GM23338 (cell line): ENCODE results near the gene ALDH1B1. TPM values are rescaled to one million over a fixed set of nuclear protein-coding genes. Genes with fewer than 3 reads are reported as not detected.

Source experiments
- ATAC-seq: fragments of 200-7000 bp; cut with Tn5 transposase; 3 replicates; pipeline ENCODE4 v1.9.1; 2020
- DNase-seq: peaks from one replicate; pipeline ENCODE4 v3.0.0-alpha.2; 2015; ENCODE audit warnings: low spot score
- H2AFZ ChIP-seq: fragments of 200-600 bp; sonication (generic); 2 replicates; pipeline ENCODE4 v1.8.0; 2016; ENCODE audit warnings: antibody characterized with exemption, mild to moderate bottlenecking, moderate library complexity
- H3F3A ChIP-seq: fragments of 200-600 bp; sonication (generic); replicated peaks from 2 replicates; pipeline ENCODE4 v1.8.0; 2017; ENCODE audit warnings: antibody characterized with exemption, mixed run types, low read depth
- H3K27ac ChIP-seq: fragments of 200-600 bp; sonication (generic); 2 replicates; pipeline ENCODE4 v1.6.1; 2016; ENCODE audit warnings: low read depth
- H3K27me3 ChIP-seq: fragments of 200-600 bp; sonication (generic); 2 replicates; pipeline ENCODE4 v1.8.0; 2016; ENCODE audit warnings: mild to moderate bottlenecking, mixed run types, moderate library complexity; ENCODE audit not compliant: insufficient read depth
- H3K36me3 ChIP-seq: fragments of 200-600 bp; sonication (generic); 2 replicates; pipeline ENCODE4 v1.8.0; 2016; ENCODE audit warnings: mild to moderate bottlenecking; ENCODE audit not compliant: insufficient read depth
- H3K4me1 ChIP-seq: fragments of 200-600 bp; sonication (generic); 2 replicates; pipeline ENCODE4 v1.8.0; 2016; ENCODE audit warnings: mild to moderate bottlenecking, moderate library complexity; ENCODE audit not compliant: insufficient read depth
- H3K4me2 ChIP-seq: fragments of 200-600 bp; sonication (generic); 2 replicates; pipeline ENCODE4 v1.7.1; 2017; ENCODE audit warnings: mixed run types
- H3K4me3 ChIP-seq: fragments of 200-600 bp; sonication (generic); 2 replicates; pipeline ENCODE4 v1.6.1; 2016; ENCODE audit warnings: mixed run types
- H3K79me2 ChIP-seq: fragments of 200-600 bp; sonication (generic); replicated peaks from 2 replicates; pipeline ENCODE4 v1.8.0; 2017; ENCODE audit warnings: mild to moderate bottlenecking; ENCODE audit not compliant: insufficient read depth
- H3K9me2 ChIP-seq: fragments of 200-600 bp; sonication (generic); 2 replicates; pipeline ENCODE4 v1.8.0; 2017; ENCODE audit not compliant: insufficient read depth
- H4K20me1 ChIP-seq: fragments of 200-600 bp; sonication (generic); replicated peaks from 2 replicates; pipeline ENCODE4 v1.8.0; 2017; ENCODE audit warnings: mild to moderate bottlenecking; ENCODE audit not compliant: insufficient read depth
- H3K27ac Mint-ChIP-seq: 2 replicates; pipeline ENCODE4 v1.8.0; 2020; ENCODE audit warnings: inconsistent platforms, mild to moderate bottlenecking, moderate library complexity, mixed read lengths
- H3K27me3 Mint-ChIP-seq: 3 replicates; pipeline ENCODE4 v1.8.0; 2022; ENCODE audit warnings: low read depth, mild to moderate bottlenecking, moderate library complexity, mixed read lengths, inconsistent platforms; ENCODE audit not compliant: insufficient read depth, poor library complexity
- H3K36me3 Mint-ChIP-seq: 3 replicates; pipeline ENCODE4 v1.8.0; 2021; ENCODE audit warnings: low read depth, mild to moderate bottlenecking, inconsistent platforms, moderate library complexity, mixed read lengths
- H3K4me1 Mint-ChIP-seq: 3 replicates; pipeline ENCODE4 v1.8.0; 2020; ENCODE audit warnings: mild to moderate bottlenecking, inconsistent platforms, mixed read lengths
- H3K4me3 Mint-ChIP-seq: 3 replicates; pipeline ENCODE4 v1.8.0; 2021; ENCODE audit warnings: moderate library complexity, mild to moderate bottlenecking, inconsistent platforms, mixed read lengths
- H3K9me3 Mint-ChIP-seq: 3 replicates; pipeline ENCODE4 v1.8.0; 2020; ENCODE audit warnings: moderate library complexity, mild to moderate bottlenecking, inconsistent platforms, mixed read lengths
- CREB1 ChIP-seq: fragments of 250-450 bp; sonication (Bioruptor Pico); IDR thresholded peaks from 2 replicates; pipeline ENCODE4 v1.5.0; 2020; ENCODE audit warnings: low read depth, mild to moderate bottlenecking, moderate library complexity
- EZH2 ChIP-seq: fragments of 200-600 bp; sonication (generic); IDR thresholded peaks from one replicate; pipeline ENCODE4 v1.8.0; 2017; ENCODE audit warnings: antibody characterized with exemption, mild to moderate bottlenecking, low read depth; ENCODE audit not compliant: unreplicated experiment
- EZH2phosphoT487 ChIP-seq: fragments of 200-600 bp; sonication (generic); IDR thresholded peaks from one replicate; pipeline ENCODE4 v1.8.1; 2018; ENCODE audit warnings: antibody characterized with exemption; ENCODE audit not compliant: unreplicated experiment
- JUNB ChIP-seq: IDR thresholded peaks from one replicate; pipeline ENCODE4 v1.6.1; 2016; ENCODE audit warnings: antibody characterized with exemption; ENCODE audit not compliant: unreplicated experiment
- NANOG ChIP-seq: IDR thresholded peaks from 2 replicates; pipeline ENCODE4 v1.6.1; 2016; ENCODE audit warnings: antibody characterized with exemption, borderline replicate concordance
- POLR2AphosphoS5 ChIP-seq: IDR thresholded peaks from 2 replicates; pipeline ENCODE4 v1.6.1; 2016; ENCODE audit warnings: antibody characterized with exemption, low read depth
- STAT1 ChIP-seq: IDR thresholded peaks from one replicate; pipeline ENCODE4 v1.6.1; 2016; ENCODE audit warnings: antibody characterized with exemption; ENCODE audit not compliant: unreplicated experiment
- ZNF114 ChIP-seq: fragments of 250-450 bp; sonication (Bioruptor Pico); IDR thresholded peaks from 2 replicates; pipeline ENCODE4 v1.5.0; 2020; ENCODE audit warnings: mild to moderate bottlenecking, moderate library complexity
- ZNF331 ChIP-seq: fragments of 250-450 bp; sonication (Bioruptor Pico); IDR thresholded peaks from 2 replicates; pipeline ENCODE4 v1.5.0; 2020; ENCODE audit warnings: low read depth, mild to moderate bottlenecking, moderate library complexity
- polyA plus RNA-seq: library from polyadenylated mRNA; unstranded; fragments of >200 nt; fragmentation: Nextera tagmentation; extraction: Ambion mirVana; gene quantifications from 2 replicates; pipeline ENCODE4 v1.2.1, GENCODE V29; 2016
- total RNA-seq: library from RNA; depleted of rRNA; stranded (reverse); fragments of >200 nt; shearing (Covaris generic); gene quantifications from 2 replicates; pipeline ENCODE4 v1.2.3, GENCODE V29; 2014
- TF ChIP-seq, protein P1 (sequence below): fragments of 250-450 bp; sonication (Bioruptor Pico); IDR thresholded peaks from 2 replicates; pipeline ENCODE4 v1.5.0; 2020; ENCODE audit warnings: mild to moderate bottlenecking, moderate library complexity
- TF ChIP-seq, protein P2 (sequence below), 2 experiments: fragments of 200-600 bp in 1 of 2; sonication (generic) in 1 of 2; conservative IDR thresholded peaks; 2 replicates each; pipeline versions ENCODE4 v1.5.1 to v1.6.1; 2016 to 2017; ENCODE audit warnings: antibody characterized with exemption in 2 of 2, low read depth in 2 of 2, mild to moderate bottlenecking in 2 of 2, moderate library complexity in 1 of 2
- TF ChIP-seq, protein P3 (sequence below): IDR thresholded peaks from 2 replicates; pipeline ENCODE4 v1.6.1; 2016; ENCODE audit warnings: antibody characterized with exemption
- TF ChIP-seq, protein P4 (sequence below): IDR thresholded peaks from one replicate; pipeline ENCODE4 v1.6.1; 2018; ENCODE audit warnings: antibody characterized with exemption; ENCODE audit not compliant: unreplicated experiment

ALDH1B1 gene
- total and polyA plus RNA-seq, 2 experiments from 2014 or later, result 37.5 to 74.8 TPM

DNA sequence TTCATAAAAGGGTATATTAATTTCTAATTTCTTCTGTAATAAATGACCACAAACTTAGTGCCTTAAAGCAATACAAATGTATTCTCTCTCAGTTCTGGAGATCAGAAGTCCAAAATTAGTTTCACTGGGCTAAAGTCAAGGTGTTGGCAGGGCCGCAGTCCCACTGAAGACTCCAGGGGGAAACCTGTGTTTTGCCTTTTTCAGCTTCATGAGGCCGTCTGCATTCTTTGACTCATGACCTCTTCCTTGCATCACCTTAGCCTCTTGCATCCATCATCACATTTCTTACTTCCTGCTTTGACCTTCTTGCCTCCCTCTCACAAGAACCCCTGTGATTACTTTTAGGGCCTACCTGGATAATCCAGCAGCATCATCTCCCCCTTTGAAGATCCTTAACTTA lies 42.0 kb upstream of the ALDH1B1 start:
- H3F3A ChIP-seq, result no peaks in the 10 kb centered on the region
- Mint-ChIP-seq H3K4me1 (peaks cover 36% of the 10 kb centered on the region), H3K27me3 (peaks cover 15% of the 10 kb centered on the region), H3K27ac (no peak overlapping the region), H3K9me3 (no peaks in the 10 kb centered on the region), H3K36me3 (no peaks in the 10 kb centered on the region), H3K4me3 (no peak overlapping the region)
- no peaks in the 10 kb centered on the region for H3K79me2 ChIP-seq
- no peaks in the 10 kb centered on the region for H3K36me3 ChIP-seq
- no peak overlapping the region for H3K4me2 ChIP-seq
- peaks cover 13% of the 10 kb centered on the region for H3K4me1 ChIP-seq
- ATAC-seq (no peak), DNase-seq (no peak)
- no peaks in the 10 kb centered on the region for H4K20me1 ChIP-seq
- no peak for TF ChIP-seq STAT1
- TF ChIP-seq EZH2phosphoT487, result no peak
- no peak for TF ChIP-seq CREB1
- TF ChIP-seq, protein P1, sequence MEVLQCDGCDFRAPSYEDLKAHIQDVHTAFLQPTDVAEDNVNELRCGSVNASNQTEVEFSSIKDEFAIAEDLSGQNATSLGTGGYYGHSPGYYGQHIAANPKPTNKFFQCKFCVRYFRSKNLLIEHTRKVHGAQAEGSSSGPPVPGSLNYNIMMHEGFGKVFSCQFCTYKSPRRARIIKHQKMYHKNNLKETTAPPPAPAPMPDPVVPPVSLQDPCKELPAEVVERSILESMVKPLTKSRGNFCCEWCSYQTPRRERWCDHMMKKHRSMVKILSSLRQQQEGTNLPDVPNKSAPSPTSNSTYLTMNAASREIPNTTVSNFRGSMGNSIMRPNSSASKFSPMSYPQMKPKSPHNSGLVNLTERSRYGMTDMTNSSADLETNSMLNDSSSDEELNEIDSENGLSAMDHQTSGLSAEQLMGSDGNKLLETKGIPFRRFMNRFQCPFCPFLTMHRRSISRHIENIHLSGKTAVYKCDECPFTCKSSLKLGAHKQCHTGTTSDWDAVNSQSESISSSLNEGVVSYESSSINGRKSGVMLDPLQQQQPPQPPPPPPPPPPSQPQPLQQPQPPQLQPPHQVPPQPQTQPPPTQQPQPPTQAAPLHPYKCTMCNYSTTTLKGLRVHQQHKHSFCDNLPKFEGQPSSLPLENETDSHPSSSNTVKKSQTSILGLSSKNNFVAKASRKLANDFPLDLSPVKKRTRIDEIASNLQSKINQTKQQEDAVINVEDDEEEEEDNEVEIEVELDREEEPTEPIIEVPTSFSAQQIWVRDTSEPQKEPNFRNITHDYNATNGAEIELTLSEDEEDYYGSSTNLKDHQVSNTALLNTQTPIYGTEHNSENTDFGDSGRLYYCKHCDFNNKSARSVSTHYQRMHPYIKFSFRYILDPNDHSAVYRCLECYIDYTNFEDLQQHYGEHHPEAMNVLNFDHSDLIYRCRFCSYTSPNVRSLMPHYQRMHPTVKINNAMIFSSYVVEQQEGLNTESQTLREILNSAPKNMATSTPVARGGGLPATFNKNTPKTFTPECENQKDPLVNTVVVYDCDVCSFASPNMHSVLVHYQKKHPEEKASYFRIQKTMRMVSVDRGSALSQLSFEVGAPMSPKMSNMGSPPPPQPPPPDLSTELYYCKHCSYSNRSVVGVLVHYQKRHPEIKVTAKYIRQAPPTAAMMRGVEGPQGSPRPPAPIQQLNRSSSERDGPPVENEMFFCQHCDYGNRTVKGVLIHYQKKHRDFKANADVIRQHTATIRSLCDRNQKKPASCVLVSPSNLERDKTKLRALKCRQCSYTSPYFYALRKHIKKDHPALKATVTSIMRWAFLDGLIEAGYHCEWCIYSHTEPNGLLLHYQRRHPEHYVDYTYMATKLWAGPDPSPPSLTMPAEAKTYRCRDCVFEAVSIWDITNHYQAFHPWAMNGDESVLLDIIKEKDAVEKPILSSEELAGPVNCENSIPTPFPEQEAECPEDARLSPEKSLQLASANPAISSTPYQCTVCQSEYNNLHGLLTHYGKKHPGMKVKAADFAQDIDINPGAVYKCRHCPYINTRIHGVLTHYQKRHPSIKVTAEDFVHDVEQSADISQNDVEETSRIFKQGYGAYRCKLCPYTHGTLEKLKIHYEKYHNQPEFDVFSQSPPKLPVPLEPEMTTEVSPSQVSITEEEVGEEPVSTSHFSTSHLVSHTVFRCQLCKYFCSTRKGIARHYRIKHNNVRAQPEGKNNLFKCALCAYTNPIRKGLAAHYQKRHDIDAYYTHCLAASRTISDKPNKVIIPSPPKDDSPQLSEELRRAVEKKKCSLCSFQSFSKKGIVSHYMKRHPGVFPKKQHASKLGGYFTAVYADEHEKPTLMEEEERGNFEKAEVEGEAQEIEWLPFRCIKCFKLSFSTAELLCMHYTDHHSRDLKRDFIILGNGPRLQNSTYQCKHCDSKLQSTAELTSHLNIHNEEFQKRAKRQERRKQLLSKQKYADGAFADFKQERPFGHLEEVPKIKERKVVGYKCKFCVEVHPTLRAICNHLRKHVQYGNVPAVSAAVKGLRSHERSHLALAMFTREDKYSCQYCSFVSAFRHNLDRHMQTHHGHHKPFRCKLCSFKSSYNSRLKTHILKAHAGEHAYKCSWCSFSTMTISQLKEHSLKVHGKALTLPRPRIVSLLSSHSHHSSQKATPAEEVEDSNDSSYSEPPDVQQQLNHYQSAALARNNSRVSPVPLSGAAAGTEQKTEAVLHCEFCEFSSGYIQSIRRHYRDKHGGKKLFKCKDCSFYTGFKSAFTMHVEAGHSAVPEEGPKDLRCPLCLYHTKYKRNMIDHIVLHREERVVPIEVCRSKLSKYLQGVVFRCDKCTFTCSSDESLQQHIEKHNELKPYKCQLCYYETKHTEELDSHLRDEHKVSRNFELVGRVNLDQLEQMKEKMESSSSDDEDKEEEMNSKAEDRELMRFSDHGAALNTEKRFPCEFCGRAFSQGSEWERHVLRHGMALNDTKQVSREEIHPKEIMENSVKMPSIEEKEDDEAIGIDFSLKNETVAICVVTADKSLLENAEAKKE (CRISPR knock-in tag), result no peak
- TF ChIP-seq, protein P2, sequence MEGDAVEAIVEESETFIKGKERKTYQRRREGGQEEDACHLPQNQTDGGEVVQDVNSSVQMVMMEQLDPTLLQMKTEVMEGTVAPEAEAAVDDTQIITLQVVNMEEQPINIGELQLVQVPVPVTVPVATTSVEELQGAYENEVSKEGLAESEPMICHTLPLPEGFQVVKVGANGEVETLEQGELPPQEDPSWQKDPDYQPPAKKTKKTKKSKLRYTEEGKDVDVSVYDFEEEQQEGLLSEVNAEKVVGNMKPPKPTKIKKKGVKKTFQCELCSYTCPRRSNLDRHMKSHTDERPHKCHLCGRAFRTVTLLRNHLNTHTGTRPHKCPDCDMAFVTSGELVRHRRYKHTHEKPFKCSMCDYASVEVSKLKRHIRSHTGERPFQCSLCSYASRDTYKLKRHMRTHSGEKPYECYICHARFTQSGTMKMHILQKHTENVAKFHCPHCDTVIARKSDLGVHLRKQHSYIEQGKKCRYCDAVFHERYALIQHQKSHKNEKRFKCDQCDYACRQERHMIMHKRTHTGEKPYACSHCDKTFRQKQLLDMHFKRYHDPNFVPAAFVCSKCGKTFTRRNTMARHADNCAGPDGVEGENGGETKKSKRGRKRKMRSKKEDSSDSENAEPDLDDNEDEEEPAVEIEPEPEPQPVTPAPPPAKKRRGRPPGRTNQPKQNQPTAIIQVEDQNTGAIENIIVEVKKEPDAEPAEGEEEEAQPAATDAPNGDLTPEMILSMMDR (conservative IDR thresholded peaks at IDR 0.05; ENCODE audit: low read depth in 2 of 2), result no peak
- no peak for TF ChIP-seq ZNF114 (CRISPR knock-in tag)
- TF ChIP-seq, protein P3, sequence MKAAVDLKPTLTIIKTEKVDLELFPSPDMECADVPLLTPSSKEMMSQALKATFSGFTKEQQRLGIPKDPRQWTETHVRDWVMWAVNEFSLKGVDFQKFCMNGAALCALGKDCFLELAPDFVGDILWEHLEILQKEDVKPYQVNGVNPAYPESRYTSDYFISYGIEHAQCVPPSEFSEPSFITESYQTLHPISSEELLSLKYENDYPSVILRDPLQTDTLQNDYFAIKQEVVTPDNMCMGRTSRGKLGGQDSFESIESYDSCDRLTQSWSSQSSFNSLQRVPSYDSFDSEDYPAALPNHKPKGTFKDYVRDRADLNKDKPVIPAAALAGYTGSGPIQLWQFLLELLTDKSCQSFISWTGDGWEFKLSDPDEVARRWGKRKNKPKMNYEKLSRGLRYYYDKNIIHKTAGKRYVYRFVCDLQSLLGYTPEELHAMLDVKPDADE, result no peak
- no peak for TF ChIP-seq NANOG
- TF ChIP-seq ZNF331 (CRISPR knock-in tag), result no peak
- TF ChIP-seq, protein P4, sequence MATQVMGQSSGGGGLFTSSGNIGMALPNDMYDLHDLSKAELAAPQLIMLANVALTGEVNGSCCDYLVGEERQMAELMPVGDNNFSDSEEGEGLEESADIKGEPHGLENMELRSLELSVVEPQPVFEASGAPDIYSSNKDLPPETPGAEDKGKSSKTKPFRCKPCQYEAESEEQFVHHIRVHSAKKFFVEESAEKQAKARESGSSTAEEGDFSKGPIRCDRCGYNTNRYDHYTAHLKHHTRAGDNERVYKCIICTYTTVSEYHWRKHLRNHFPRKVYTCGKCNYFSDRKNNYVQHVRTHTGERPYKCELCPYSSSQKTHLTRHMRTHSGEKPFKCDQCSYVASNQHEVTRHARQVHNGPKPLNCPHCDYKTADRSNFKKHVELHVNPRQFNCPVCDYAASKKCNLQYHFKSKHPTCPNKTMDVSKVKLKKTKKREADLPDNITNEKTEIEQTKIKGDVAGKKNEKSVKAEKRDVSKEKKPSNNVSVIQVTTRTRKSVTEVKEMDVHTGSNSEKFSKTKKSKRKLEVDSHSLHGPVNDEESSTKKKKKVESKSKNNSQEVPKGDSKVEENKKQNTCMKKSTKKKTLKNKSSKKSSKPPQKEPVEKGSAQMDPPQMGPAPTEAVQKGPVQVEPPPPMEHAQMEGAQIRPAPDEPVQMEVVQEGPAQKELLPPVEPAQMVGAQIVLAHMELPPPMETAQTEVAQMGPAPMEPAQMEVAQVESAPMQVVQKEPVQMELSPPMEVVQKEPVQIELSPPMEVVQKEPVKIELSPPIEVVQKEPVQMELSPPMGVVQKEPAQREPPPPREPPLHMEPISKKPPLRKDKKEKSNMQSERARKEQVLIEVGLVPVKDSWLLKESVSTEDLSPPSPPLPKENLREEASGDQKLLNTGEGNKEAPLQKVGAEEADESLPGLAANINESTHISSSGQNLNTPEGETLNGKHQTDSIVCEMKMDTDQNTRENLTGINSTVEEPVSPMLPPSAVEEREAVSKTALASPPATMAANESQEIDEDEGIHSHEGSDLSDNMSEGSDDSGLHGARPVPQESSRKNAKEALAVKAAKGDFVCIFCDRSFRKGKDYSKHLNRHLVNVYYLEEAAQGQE, result no peak
- TF ChIP-seq EZH2, result no peak
- TF ChIP-seq JUNB, result no peak
- TF ChIP-seq POLR2AphosphoS5, result no peak
- no peak overlapping the region for H2AFZ ChIP-seq
- H3K9me2 ChIP-seq, result no peaks in the 10 kb centered on the region
- H3K27me3 ChIP-seq, result no peaks in the 10 kb centered on the region
- no peak overlapping the region for H3K4me3 ChIP-seq
- H3K27ac ChIP-seq, result no peak overlapping the region
